PC-9 (cell line): ENCODE results near the gene SVOP.

ENCODE experiments used
- EZH2 ChIP-seq: fragments of 200-600 bp; sonication (generic); IDR thresholded peaks from 2 replicates; pipeline ENCODE4 v1.8.0; 2017; ENCODE audit warnings: antibody characterized with exemption, low read depth
- TF ChIP-seq, protein P1 (sequence below): fragments of 200-600 bp; sonication (generic); conservative IDR thresholded peaks from 2 replicates; pipeline ENCODE4 v1.6.1; 2017; ENCODE audit warnings: mixed run types, antibody characterized with exemption, mild to moderate bottlenecking, moderate library complexity

DNA sequence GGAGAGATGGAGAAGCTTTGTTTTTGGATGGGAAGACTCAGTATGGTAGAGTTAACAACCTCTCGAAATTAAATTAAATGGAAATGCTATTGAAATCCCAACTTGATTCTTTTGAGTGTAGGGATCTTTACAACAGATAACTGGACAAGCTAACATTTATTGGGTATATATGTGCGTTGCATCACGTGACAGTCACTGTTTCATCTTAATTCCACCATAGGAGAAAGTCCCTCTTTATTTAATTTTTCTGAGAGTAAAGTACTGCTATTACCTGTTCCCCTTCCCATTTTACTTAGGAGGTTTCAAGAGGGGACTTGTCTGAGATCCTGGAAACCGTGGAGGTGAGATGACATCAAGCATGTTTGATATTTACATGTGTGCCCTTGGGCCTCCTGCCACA lies 152.1 kb downstream of the SVOP start:
- TF ChIP-seq, protein P1, sequence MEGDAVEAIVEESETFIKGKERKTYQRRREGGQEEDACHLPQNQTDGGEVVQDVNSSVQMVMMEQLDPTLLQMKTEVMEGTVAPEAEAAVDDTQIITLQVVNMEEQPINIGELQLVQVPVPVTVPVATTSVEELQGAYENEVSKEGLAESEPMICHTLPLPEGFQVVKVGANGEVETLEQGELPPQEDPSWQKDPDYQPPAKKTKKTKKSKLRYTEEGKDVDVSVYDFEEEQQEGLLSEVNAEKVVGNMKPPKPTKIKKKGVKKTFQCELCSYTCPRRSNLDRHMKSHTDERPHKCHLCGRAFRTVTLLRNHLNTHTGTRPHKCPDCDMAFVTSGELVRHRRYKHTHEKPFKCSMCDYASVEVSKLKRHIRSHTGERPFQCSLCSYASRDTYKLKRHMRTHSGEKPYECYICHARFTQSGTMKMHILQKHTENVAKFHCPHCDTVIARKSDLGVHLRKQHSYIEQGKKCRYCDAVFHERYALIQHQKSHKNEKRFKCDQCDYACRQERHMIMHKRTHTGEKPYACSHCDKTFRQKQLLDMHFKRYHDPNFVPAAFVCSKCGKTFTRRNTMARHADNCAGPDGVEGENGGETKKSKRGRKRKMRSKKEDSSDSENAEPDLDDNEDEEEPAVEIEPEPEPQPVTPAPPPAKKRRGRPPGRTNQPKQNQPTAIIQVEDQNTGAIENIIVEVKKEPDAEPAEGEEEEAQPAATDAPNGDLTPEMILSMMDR, result no peak
- no peak for TF ChIP-seq EZH2
